Ishikawa (cell line): ENCODE results near the gene RNF144B.

Experiments used
- EP300 ChIP-seq: IDR thresholded peaks from 2 replicates; pipeline ENCODE4 v1.6.1; 2012; ENCODE audit warnings: borderline replicate concordance
- TCF12 ChIP-seq: IDR thresholded peaks from 2 replicates; pipeline ENCODE4 v1.6.1; 2012; ENCODE audit warnings: low read depth
- TEAD4 ChIP-seq: IDR thresholded peaks from 2 replicates; pipeline ENCODE4 v1.6.1; 2012
- YY1 ChIP-seq: IDR thresholded peaks from 2 replicates; pipeline ENCODE4 v1.6.1; 2012; ENCODE audit warnings: low read depth
- TF ChIP-seq, protein P1 (sequence below): IDR thresholded peaks from 2 replicates; pipeline ENCODE4 v1.6.1; 2012; ENCODE audit warnings: low read depth, mild to moderate bottlenecking
- TF ChIP-seq, protein P2 (sequence below): IDR thresholded peaks from 2 replicates; pipeline ENCODE4 v1.6.1; 2012
- TF ChIP-seq, protein P3 (sequence below): IDR thresholded peaks from 2 replicates; pipeline ENCODE4 v1.6.1; 2012

DNA sequence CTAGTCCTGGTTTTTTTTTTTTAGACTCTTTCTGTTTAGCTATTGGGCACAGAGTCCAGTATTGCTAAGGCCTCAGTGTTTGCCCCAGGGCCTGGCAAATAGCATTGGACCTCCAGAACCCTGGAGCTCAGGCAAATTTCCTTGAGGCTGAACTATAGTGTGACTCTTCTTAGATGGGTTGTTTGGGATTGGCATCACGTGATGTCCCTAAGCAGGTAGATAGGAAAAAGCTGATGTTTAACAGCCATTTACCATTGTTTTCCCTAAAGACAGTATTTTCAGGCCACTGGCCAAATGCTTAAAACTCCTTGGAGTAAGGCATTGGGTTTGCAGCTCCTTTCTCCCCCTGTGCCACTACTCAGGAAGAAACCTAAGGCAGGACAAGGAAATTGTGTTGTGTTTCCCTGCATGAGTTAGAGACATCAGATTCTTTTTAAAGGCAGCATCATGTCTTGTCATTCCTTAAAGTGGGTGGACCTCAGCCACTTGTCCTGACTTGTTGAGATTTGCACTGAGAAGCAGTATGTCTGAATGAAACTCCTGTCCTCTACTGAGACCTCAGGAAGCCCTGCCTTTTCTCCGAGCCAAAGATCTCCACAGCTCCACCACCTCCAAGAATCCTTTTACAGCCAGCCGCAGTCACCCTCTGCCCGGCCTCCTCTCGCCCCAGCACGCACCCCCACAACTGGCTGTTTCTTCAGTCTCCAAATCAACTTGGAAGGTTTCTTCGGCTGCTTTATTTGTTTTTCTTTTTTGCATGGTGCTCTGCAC lies 46.2 kb upstream of the RNF144B start:
- TF ChIP-seq, protein P1, sequence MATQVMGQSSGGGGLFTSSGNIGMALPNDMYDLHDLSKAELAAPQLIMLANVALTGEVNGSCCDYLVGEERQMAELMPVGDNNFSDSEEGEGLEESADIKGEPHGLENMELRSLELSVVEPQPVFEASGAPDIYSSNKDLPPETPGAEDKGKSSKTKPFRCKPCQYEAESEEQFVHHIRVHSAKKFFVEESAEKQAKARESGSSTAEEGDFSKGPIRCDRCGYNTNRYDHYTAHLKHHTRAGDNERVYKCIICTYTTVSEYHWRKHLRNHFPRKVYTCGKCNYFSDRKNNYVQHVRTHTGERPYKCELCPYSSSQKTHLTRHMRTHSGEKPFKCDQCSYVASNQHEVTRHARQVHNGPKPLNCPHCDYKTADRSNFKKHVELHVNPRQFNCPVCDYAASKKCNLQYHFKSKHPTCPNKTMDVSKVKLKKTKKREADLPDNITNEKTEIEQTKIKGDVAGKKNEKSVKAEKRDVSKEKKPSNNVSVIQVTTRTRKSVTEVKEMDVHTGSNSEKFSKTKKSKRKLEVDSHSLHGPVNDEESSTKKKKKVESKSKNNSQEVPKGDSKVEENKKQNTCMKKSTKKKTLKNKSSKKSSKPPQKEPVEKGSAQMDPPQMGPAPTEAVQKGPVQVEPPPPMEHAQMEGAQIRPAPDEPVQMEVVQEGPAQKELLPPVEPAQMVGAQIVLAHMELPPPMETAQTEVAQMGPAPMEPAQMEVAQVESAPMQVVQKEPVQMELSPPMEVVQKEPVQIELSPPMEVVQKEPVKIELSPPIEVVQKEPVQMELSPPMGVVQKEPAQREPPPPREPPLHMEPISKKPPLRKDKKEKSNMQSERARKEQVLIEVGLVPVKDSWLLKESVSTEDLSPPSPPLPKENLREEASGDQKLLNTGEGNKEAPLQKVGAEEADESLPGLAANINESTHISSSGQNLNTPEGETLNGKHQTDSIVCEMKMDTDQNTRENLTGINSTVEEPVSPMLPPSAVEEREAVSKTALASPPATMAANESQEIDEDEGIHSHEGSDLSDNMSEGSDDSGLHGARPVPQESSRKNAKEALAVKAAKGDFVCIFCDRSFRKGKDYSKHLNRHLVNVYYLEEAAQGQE = no peak
- no peak for TF ChIP-seq YY1
- TF ChIP-seq, protein P2, sequence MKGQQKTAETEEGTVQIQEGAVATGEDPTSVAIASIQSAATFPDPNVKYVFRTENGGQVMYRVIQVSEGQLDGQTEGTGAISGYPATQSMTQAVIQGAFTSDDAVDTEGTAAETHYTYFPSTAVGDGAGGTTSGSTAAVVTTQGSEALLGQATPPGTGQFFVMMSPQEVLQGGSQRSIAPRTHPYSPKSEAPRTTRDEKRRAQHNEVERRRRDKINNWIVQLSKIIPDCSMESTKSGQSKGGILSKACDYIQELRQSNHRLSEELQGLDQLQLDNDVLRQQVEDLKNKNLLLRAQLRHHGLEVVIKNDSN = no peak
- no peak for TF ChIP-seq EP300
- no peak for TF ChIP-seq TEAD4
- TF ChIP-seq TCF12 = no peak
- TF ChIP-seq, protein P3, sequence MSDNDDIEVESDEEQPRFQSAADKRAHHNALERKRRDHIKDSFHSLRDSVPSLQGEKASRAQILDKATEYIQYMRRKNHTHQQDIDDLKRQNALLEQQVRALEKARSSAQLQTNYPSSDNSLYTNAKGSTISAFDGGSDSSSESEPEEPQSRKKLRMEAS = no peak
